Subcutaneous abdominal adipose tissue (tissue), 5 donors: ENCODE results near the gene PC.

Source experiments
- H3K27ac ChIP-seq: one replicate; pipeline ENCODE4 v1.7.0; 2013; ENCODE audit warnings: low read depth, mild to moderate bottlenecking, inconsistent platforms, low read length, moderate library complexity
- H3K27me3 ChIP-seq, 5 donors: one replicate each; pipeline ENCODE4 v1.7.0; 2013; ENCODE audit warnings: low read length in 5 of 5, inconsistent platforms in 1 of 5; ENCODE audit not compliant: control insufficient read depth in 5 of 5, insufficient read depth in 4 of 5
- H3K36me3 ChIP-seq, 5 donors: one replicate each; pipeline ENCODE4 v1.7.0; 2013; ENCODE audit warnings: low read length in 5 of 5; ENCODE audit not compliant: control insufficient read depth in 5 of 5, insufficient read depth in 5 of 5
- H3K4me1 ChIP-seq, 5 donors: one replicate each; pipeline ENCODE4 v1.7.0; 2013; ENCODE audit warnings: low read length in 5 of 5, mild to moderate bottlenecking in 3 of 5, moderate library complexity in 1 of 5; ENCODE audit not compliant: control insufficient read depth in 5 of 5, insufficient read depth in 5 of 5
- H3K4me3 ChIP-seq, 5 donors: one replicate each; pipeline ENCODE4 v1.7.0; 2013; ENCODE audit warnings: low read length in 5 of 5, low read depth in 1 of 5
- H3K9ac ChIP-seq, 5 donors: one replicate each; pipeline ENCODE4 v1.7.0; 2013; ENCODE audit warnings: low read length in 5 of 5, mild to moderate bottlenecking in 4 of 5, moderate library complexity in 3 of 5
- H3K9me3 ChIP-seq, 5 donors: one replicate each; pipeline ENCODE4 v1.7.0; 2013; ENCODE audit warnings: low read length in 5 of 5; ENCODE audit not compliant: control insufficient read depth in 5 of 5
- donor health status: healthy.
- donor health status: healthy.
- donor health status: healthy.
- donor health status: healthy.
- donor health status: healthy.

Gene PC

GRCh38 chr11:66889960-66890359 is 68.2 kb downstream of the PC start:
- no peak overlapping the region for H3K9ac ChIP-seq
- peaks cover 2 to 37% (median 24%) of the 10 kb centered on the region in 5 donors for H3K4me1 ChIP-seq
- H3K36me3 ChIP-seq: peaks cover 0 to 2% (median 0%) of the 10 kb centered on the region in 5 donors
- no peaks in the 10 kb centered on the region for H3K27me3 ChIP-seq
- H3K27ac ChIP-seq: peak overlapping the region; percentile 44
- H3K4me3 ChIP-seq: no peak overlapping the region
- no peaks in the 10 kb centered on the region for H3K9me3 ChIP-seq

- H3K4me1 ChIP-seq: peaks cover 2 to 43% (median 30%) of the 10 kb centered on the region in 5 donors
- no peaks in the 10 kb centered on the region for H3K9me3 ChIP-seq
- H3K27me3 ChIP-seq: no peaks in the 10 kb centered on the region
- H3K4me3 ChIP-seq: no peak overlapping the region
- peaks cover 0 to 2% (median 0%) of the 10 kb centered on the region in 5 donors for H3K36me3 ChIP-seq
- peak overlapping the region; percentile 68 for H3K27ac ChIP-seq
- H3K9ac ChIP-seq: no peak overlapping the region
Observed at GRCh38 chr11:66888282-66888681, 69.9 kb downstream of the PC start.

- Histone ChIP-seq H3K27ac (peak overlapping the region; percentile 68), H3K4me3 (no peak overlapping the region), H3K4me1 (peaks cover 2 to 50% (median 35%) of the 10 kb centered on the region in 5 donors), H3K36me3 (peaks cover 0 to 2% (median 0%) of the 10 kb centered on the region in 5 donors), H3K27me3 (no peaks in the 10 kb centered on the region), H3K9ac (no peak overlapping the region), H3K9me3 (no peaks in the 10 kb centered on the region)
Observed at GRCh38 chr11:66887526-66887925, 70.7 kb downstream of the PC start.

- Histone ChIP-seq H3K36me3 (peaks cover 0 to 2% (median 0%) of the 10 kb centered on the region in 5 donors), H3K9ac (no peak overlapping the region), H3K4me1 (peaks cover 4 to 52% (median 42%) of the 10 kb centered on the region in 5 donors), H3K27me3 (no peaks in the 10 kb centered on the region), H3K9me3 (no peaks in the 10 kb centered on the region), H3K27ac (peak overlapping the region; percentile 68), H3K4me3 (no peak overlapping the region)
Observed at GRCh38 chr11:66886671-66887221, 71.4 kb downstream of the PC start.

GRCh38 chr11:66885950-66886440 is 72.2 kb downstream of the PC start:
- H3K27ac ChIP-seq: peak overlapping the region; percentile 68
- H3K36me3 ChIP-seq: peaks cover 0 to 2% (median 0%) of the 10 kb centered on the region in 5 donors
- H3K9me3 ChIP-seq: no peaks in the 10 kb centered on the region
- no peak overlapping the region for H3K4me3 ChIP-seq
- H3K4me1 ChIP-seq: peaks cover 4 to 60% (median 49%) of the 10 kb centered on the region in 5 donors
- H3K27me3 ChIP-seq: no peaks in the 10 kb centered on the region
- no peak overlapping the region for H3K9ac ChIP-seq

GRCh38 chr11:66885469-66885868 is 72.7 kb downstream of the PC start:
- H3K9ac ChIP-seq: no peak overlapping the region
- no peak overlapping the region for H3K4me3 ChIP-seq
- H3K9me3 ChIP-seq: no peaks in the 10 kb centered on the region
- no peaks in the 10 kb centered on the region for H3K27me3 ChIP-seq
- H3K36me3 ChIP-seq: peaks cover 0 to 2% (median 0%) of the 10 kb centered on the region in 5 donors
- peak overlapping the region; percentile 68 for H3K27ac ChIP-seq
- peaks cover 4 to 65% (median 54%) of the 10 kb centered on the region in 5 donors for H3K4me1 ChIP-seq

GRCh38 chr11:66884443-66884842 is 73.7 kb downstream of the PC start:
- H3K36me3 ChIP-seq: peaks cover 0 to 2% (median 0%) of the 10 kb centered on the region in 5 donors
- H3K9ac ChIP-seq: peak overlapping the region in 1 of 5 donors; percentile 31
- H3K27ac ChIP-seq: peak overlapping the region; percentile 68
- H3K9me3 ChIP-seq: no peaks in the 10 kb centered on the region
- H3K4me1 ChIP-seq: peaks cover 4 to 73% (median 57%) of the 10 kb centered on the region in 5 donors
- no peaks in the 10 kb centered on the region for H3K27me3 ChIP-seq
- no peak overlapping the region for H3K4me3 ChIP-seq

GRCh38 chr11:66883016-66883965 is 74.9 kb downstream of the PC start:
- Histone ChIP-seq H3K4me3 (no peak overlapping the region), H3K9ac (peak overlapping the region in 1 of 5 donors; percentile 22)

GRCh38 chr11:66882561-66883015 is 75.6 kb downstream of the PC start:
- Histone ChIP-seq H3K9me3 (no peaks in the 10 kb centered on the region), H3K27ac (peak overlapping the region; percentile 50), H3K36me3 (no peaks in the 10 kb centered on the region), H3K27me3 (no peaks in the 10 kb centered on the region), H3K4me3 (no peak overlapping the region), H3K9ac (peak overlapping the region in 1 of 5 donors; percentile 22), H3K4me1 (peaks cover 6 to 85% (median 72%) of the 10 kb centered on the region in 5 donors)

More at GRCh38 chr11:66883016-66883965, 74.9 kb downstream of the PC start:
- H3K36me3 ChIP-seq: no peaks in the 10 kb centered on the region
- H3K9me3 ChIP-seq: no peaks in the 10 kb centered on the region
- no peaks in the 10 kb centered on the region for H3K27me3 ChIP-seq
- peak overlapping the region; percentile 50 for H3K27ac ChIP-seq
- H3K4me1 ChIP-seq: peaks cover 6 to 84% (median 69%) of the 10 kb centered on the region in 5 donors
